ENCODE measurements around the gene SBNO2.
A peak's percentile ranks its signal among the peaks of the same experiment; 100 is the strongest.

The SBNO2 gene

GRCh38 chr19:1063909-1064660 is 110.0 kb downstream of the SBNO2 start:
- no peak overlapping the region for H3K4me3 Mint-ChIP-seq

GRCh38 chr19:1063030-1063908 is 110.8 kb downstream of the SBNO2 start:
- no peaks in the 10 kb centered on the region for H3K9me3 Mint-ChIP-seq
- peaks cover 20% of the 10 kb centered on the region for H3K4me1 Mint-ChIP-seq (ENCODE audit: low read depth)
- H3K27ac Mint-ChIP-seq: no peak overlapping the region
- no peaks in the 10 kb centered on the region for H3K36me3 Mint-ChIP-seq (ENCODE audit: low read depth)
- H3K27me3 Mint-ChIP-seq: no peaks in the 10 kb centered on the region
- H3K4me3 Mint-ChIP-seq: no peak overlapping the region

More at GRCh38 chr19:1063909-1064660, 110.0 kb downstream of the SBNO2 start:
- Mint-ChIP-seq H3K9me3 (no peaks in the 10 kb centered on the region), H3K27ac (no peak overlapping the region), H3K36me3 (ENCODE audit: low read depth) (peaks cover 6% of the 10 kb centered on the region), H3K4me1 (ENCODE audit: low read depth) (peaks cover 24% of the 10 kb centered on the region), H3K27me3 (no peaks in the 10 kb centered on the region)

GRCh38 chr19:1062387-1063029 is 111.6 kb downstream of the SBNO2 start:
- no peaks in the 10 kb centered on the region for H3K27me3 Mint-ChIP-seq
- no peak overlapping the region for H3K4me3 Mint-ChIP-seq
- H3K27ac Mint-ChIP-seq: no peak overlapping the region
- H3K9me3 Mint-ChIP-seq: no peaks in the 10 kb centered on the region
- H3K4me1 Mint-ChIP-seq (ENCODE audit: low read depth): peaks cover 27% of the 10 kb centered on the region
- peaks cover 2% of the 10 kb centered on the region for H3K36me3 Mint-ChIP-seq (ENCODE audit: low read depth)

GRCh38 chr19:1061987-1062386 is 112.1 kb downstream of the SBNO2 start:
- no peaks in the 10 kb centered on the region for H3K27me3 Mint-ChIP-seq
- peaks cover 5% of the 10 kb centered on the region for H3K36me3 Mint-ChIP-seq (ENCODE audit: low read depth)
- no peak overlapping the region for H3K27ac Mint-ChIP-seq
- H3K9me3 Mint-ChIP-seq: no peaks in the 10 kb centered on the region
- H3K4me3 Mint-ChIP-seq: no peak overlapping the region
- H3K4me1 Mint-ChIP-seq (ENCODE audit: low read depth): peaks cover 31% of the 10 kb centered on the region

GRCh38 chr19:1060689-1061088 is 113.4 kb downstream of the SBNO2 start:
- no peak overlapping the region for H3K27ac Mint-ChIP-seq
- no peaks in the 10 kb centered on the region for H3K9me3 Mint-ChIP-seq
- peaks cover 27% of the 10 kb centered on the region for H3K4me1 Mint-ChIP-seq (ENCODE audit: low read depth)
- H3K4me3 Mint-ChIP-seq: no peak overlapping the region
- H3K27me3 Mint-ChIP-seq: no peaks in the 10 kb centered on the region
- H3K36me3 Mint-ChIP-seq (ENCODE audit: low read depth): peaks cover 12% of the 10 kb centered on the region

- Mint-ChIP-seq H3K36me3 (ENCODE audit: low read depth) (peaks cover 12% of the 10 kb centered on the region), H3K27me3 (no peaks in the 10 kb centered on the region), H3K4me3 (no peak overlapping the region), H3K9me3 (no peaks in the 10 kb centered on the region), H3K4me1 (ENCODE audit: low read depth) (peaks cover 13% of the 10 kb centered on the region), H3K27ac (peak overlapping the region; percentile 1)
Observed at GRCh38 chr19:1058112-1058511, 116.0 kb downstream of the SBNO2 start.

All from stimulated activated naive CD8-positive, alpha-beta T cell treated with anti-CD3 and anti-CD28 coated beads, Interleukin-15, Interleukin-2, amounts not matched to agents 100 ng/mL and 50 ng/mL, for 24 hours (primary cell).